ENCODE measurements around the gene SLX9.

The SLX9 gene

DNA sequence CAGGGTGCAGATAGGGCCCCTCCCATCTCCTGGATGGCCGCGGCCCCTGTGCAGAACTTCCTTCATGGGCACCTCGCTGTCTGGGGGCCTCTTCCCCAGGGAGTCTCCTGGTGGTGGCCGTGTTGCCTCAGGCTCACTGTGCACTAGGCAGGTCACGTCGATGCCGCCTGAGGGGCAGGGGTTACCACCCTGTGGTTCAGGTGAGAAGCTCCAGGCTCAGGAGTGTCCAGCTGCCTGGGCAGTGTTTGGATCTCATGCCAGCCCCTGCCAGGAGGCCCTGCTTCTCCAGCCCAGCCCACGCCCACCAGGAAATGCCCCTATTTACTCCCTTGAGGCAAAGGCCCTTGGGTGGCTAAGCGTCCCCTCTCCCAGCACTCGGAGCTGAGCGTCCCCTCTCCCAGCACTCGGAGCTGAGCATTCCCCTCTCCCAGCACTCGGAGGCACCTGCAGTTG lies 21.2 kb upstream of the SLX9 start:
- H3K27ac ChIP-seq: no peak overlapping the region
- TF ChIP-seq CTCF (conservative IDR thresholded peaks at IDR 0.05) (no peak), ZFX (IDR thresholded peaks at IDR 0.05) (no peak)

DNA sequence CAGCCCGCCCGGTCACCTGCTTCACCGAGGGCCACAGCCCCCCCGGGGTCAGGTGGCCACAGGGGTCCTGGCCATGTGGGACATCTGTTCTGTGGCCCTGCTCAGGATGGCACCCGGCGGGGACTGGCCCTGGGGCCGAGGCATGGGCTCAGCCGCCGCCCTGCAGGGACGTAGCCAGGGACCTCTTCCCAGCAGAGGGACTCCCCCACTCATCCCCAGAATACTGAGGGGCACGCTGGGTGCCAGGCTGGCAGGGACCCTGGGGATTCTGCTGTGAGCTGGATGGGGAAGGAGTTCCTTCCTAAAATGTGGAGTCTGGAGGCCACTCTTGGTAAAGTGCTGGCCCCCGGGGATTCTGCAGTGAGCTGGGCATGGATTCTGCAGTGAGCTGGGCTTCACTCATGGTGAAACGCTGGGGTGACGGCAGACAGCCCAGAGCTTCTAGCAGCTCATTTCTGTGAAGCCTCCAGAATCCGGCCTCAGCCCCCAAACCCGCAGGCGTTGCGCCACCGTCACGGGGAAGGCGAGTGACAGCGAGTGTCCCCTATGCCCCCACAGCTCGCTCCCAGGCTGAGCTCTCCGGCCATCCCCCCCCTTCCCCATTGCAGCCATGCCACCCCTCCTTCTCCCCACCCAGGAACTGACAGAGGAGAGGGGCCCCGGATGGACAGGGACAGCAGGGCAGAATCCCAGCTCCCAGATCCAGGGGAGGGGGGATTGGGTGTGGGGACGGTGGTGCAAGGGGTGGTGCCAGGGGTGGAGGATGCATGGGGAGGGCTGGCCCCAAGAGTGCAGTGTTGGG lies 20.5 kb upstream of the SLX9 start:
- TF ChIP-seq CTCF (conservative IDR thresholded peaks at IDR 0.05) (no peak), ZFX (IDR thresholded peaks at IDR 0.05) (no peak)
- no peak overlapping the region for H3K27ac ChIP-seq

DNA sequence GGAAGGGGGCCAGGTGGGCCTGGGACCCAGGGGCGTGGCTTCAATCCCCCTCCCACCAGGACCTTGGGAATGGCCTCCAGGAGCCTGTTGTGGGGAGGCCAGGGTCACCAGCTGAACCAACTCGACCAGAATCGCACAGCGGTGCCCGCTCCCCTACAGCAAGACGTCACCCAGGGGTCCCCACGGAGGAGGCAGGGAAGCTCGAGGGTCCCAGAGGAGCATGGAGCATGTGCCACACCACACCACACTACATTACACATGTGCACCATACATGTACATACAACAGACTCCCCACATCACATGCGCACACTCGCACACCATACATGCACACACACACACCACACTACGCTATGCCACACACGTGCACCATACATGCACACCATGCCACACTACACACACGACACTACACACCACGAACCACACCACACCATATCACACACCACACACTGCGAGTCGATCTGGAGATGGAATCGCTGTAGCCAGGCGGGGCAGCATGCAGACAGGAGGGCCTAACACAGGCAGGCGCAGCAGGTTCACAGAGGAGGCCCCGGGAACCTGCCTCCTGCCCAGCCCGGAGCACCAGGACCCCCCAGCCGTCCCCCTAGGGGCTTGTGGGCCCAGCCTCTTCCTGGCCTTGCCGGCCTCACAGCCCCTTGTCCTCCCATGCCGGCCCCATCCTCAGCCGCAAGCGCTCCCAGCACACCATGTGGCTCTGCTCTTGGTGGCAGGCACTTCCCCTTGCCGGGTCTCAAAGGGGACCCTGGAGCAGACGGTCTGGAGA lies 19.7 kb upstream of the SLX9 start:
- no peak for TF ChIP-seq CTCF (conservative IDR thresholded peaks at IDR 0.05)
- H3K27ac ChIP-seq: no peak overlapping the region

- no peak within 1 kb of the TSS for H3K27ac ChIP-seq
- TF ChIP-seq ZFX (IDR thresholded peaks at IDR 0.05): no peak
- no peak for TF ChIP-seq CTCF (conservative IDR thresholded peaks at IDR 0.05)
These were observed 18.9 kb upstream of the SLX9 start, which contains the start of gene ITGB2 for GRCh38 chr21:44920694-44921604. TSS of gene ITGB2 (minus strand) at chr21:44920899. CDS start at chr21:44910782, 10,117 bp downstream.

DNA sequence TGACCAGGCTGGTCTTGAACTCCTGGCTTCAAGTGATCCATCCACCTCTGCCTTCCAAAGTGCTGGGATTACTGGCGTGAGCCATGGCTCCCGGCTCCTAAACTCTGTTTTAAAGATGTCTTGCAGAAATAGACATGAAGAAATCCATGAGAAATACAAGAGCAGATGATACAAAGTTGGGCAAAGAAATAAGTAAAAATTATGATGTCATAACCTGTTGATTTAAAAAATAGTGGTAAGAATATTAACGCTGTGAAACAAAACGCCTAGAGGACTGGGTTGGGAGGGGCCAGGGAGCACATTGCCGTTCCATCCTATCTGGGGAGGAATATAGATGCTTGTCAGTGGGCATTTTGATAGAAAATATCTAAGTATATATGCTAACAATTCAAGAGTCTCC lies 17.9 kb upstream of the SLX9 start:
- no peak overlapping the region for H3K27ac ChIP-seq
- no peak for TF ChIP-seq CTCF (conservative IDR thresholded peaks at IDR 0.05)

DNA sequence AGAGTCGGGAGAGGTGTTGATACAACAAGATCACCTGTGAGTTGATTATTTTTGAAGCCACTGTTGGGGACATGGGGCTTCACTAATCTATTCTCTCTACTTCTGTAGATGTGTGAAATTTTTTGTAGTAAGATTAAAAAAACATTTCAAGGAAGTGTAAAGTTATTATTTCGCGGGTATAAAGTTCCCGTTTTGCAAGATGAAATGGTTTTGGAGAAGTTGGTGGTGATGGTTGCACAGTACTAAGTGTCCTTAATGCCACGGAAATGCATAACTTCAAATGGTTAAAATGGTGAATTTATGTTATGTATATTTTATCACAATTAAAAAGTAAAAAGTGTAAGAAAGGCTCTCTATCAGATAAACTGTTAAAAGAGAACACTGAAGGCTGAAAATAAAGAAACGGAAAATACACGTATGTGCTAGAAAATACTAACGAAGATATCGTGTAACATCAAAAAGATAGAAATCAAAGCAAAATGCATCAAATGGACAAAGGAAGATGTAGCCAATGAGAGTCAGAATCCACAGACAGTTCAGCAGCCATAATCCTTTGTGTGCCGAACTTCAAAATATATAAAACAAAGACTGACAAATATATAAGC lies 16.2 kb upstream of the SLX9 start:
- TF ChIP-seq ZFX (IDR thresholded peaks at IDR 0.05): no peak
- no peak for TF ChIP-seq CTCF (conservative IDR thresholded peaks at IDR 0.05)
- H3K27ac ChIP-seq: no peak overlapping the region

All from C4-2B (cell line).